Mesenchymal stem cell (in vitro differentiated cells and primary cell): ENCODE data around the gene PPME1.

ENCODE experiments used
- DNase-seq: peaks from one replicate; pipeline ENCODE4 v3.0.0-alpha.2; 2013
- H2AFZ ChIP-seq: one replicate; pipeline ENCODE4 v1.6.1; 2013; ENCODE audit warnings: low read depth, mild to moderate bottlenecking, control low read depth, inconsistent platforms, low read length, moderate library complexity
- H2AK5ac ChIP-seq: 2 replicates; pipeline ENCODE4 v1.6.1; 2013; ENCODE audit warnings: low read length, moderate library complexity, mild to moderate bottlenecking, inconsistent platforms; ENCODE audit not compliant: severe bottlenecking
- H2BK120ac ChIP-seq: one replicate; pipeline ENCODE4 v1.6.1; 2013; ENCODE audit warnings: low read depth, mild to moderate bottlenecking, inconsistent platforms, low read length, moderate library complexity
- H2BK12ac ChIP-seq, 2 experiments: one replicate each; pipeline ENCODE4 v1.6.1; 2013; ENCODE audit warnings: inconsistent platforms in 2 of 2, low read length in 2 of 2, mild to moderate bottlenecking in 2 of 2, moderate library complexity in 2 of 2, control low read depth in 1 of 2
- H2BK15ac ChIP-seq: one replicate; pipeline ENCODE4 v1.6.1; 2013; ENCODE audit warnings: mild to moderate bottlenecking, low read depth, inconsistent platforms; ENCODE audit not compliant: poor library complexity, severe bottlenecking
- H2BK5ac ChIP-seq: 2 replicates; pipeline ENCODE4 v1.6.1; 2013; ENCODE audit warnings: low read depth, mild to moderate bottlenecking, low read length, control low read depth, inconsistent platforms; ENCODE audit not compliant: poor library complexity, severe bottlenecking
- H3K14ac ChIP-seq, 2 experiments: one replicate each; pipeline ENCODE4 v1.6.1; 2013; ENCODE audit warnings: inconsistent platforms in 2 of 2, low read length in 2 of 2, control low read depth in 1 of 2, mild to moderate bottlenecking in 1 of 2, moderate library complexity in 1 of 2
- H3K18ac ChIP-seq, 2 experiments: one replicate each; pipeline ENCODE4 v1.6.1; 2013; ENCODE audit warnings: inconsistent platforms in 2 of 2, low read length in 2 of 2, control low read depth in 1 of 2, low read depth in 1 of 2, mild to moderate bottlenecking in 1 of 2
- H3K23ac ChIP-seq, 2 experiments: one replicate each; pipeline ENCODE4 v1.6.1; 2013; ENCODE audit warnings: inconsistent platforms in 2 of 2, low read length in 2 of 2, mild to moderate bottlenecking in 2 of 2, moderate library complexity in 2 of 2, control low read depth in 1 of 2
- H3K27ac ChIP-seq: 2 replicates; pipeline ENCODE4 v1.5.1; 2013; ENCODE audit warnings: mild to moderate bottlenecking, moderate library complexity, low read length, control low read depth, inconsistent platforms; ENCODE audit not compliant: poor library complexity, severe bottlenecking
- H3K27me3 ChIP-seq, 2 experiments: 2 replicates each; pipeline versions ENCODE4 v1.6.1 to v1.7.0; 2013; ENCODE audit warnings: low read length in 2 of 2, mild to moderate bottlenecking in 2 of 2, moderate library complexity in 2 of 2, control low read depth in 1 of 2, inconsistent platforms in 1 of 2; ENCODE audit not compliant: control insufficient read depth in 1 of 2, insufficient read depth in 1 of 2
- H3K36me3 ChIP-seq, 2 experiments: 2 replicates each; pipeline versions ENCODE4 v1.6.1 to v1.7.0; 2013; ENCODE audit warnings: low read length in 2 of 2, control low read depth in 1 of 2, inconsistent platforms in 1 of 2, low read depth in 1 of 2, mild to moderate bottlenecking in 1 of 2; ENCODE audit not compliant: insufficient read depth in 2 of 2, control insufficient read depth in 1 of 2
- H3K4ac ChIP-seq, 2 experiments: one replicate each; pipeline ENCODE4 v1.6.1; 2013; ENCODE audit warnings: inconsistent platforms in 2 of 2, low read length in 2 of 2, mild to moderate bottlenecking in 2 of 2, moderate library complexity in 2 of 2, control low read depth in 1 of 2, low read depth in 1 of 2
- H3K4me1 ChIP-seq: 2 replicates; pipeline ENCODE4 v1.6.1; 2013; ENCODE audit warnings: low read depth, low read length, control low read depth; ENCODE audit not compliant: control insufficient read depth, insufficient read depth
- H3K4me2 ChIP-seq: 2 replicates; pipeline ENCODE4 v1.6.1; 2013; ENCODE audit warnings: low read length, mild to moderate bottlenecking, inconsistent platforms; ENCODE audit not compliant: poor library complexity, severe bottlenecking
- H3K4me3 ChIP-seq, 2 experiments: 2 replicates each; pipeline versions ENCODE4 v1.5.1 to v1.7.0; 2013; ENCODE audit warnings: low read length in 2 of 2, mild to moderate bottlenecking in 2 of 2, control low read depth in 1 of 2, low read depth in 1 of 2; ENCODE audit not compliant: insufficient read depth in 1 of 2
- H3K79me1 ChIP-seq: replicated peaks from 2 replicates; pipeline ENCODE4 v1.6.1; 2013; ENCODE audit warnings: mild to moderate bottlenecking, control low read depth, low read length, inconsistent platforms; ENCODE audit not compliant: poor library complexity, severe bottlenecking
- H3K9ac ChIP-seq: 2 replicates; pipeline ENCODE4 v1.7.0; 2013; ENCODE audit warnings: mild to moderate bottlenecking, low read length, moderate library complexity
- H3K9me3 ChIP-seq: 2 replicates; pipeline ENCODE4 v1.7.0; 2013; ENCODE audit warnings: mild to moderate bottlenecking, low read length; ENCODE audit not compliant: control insufficient read depth
- H4K8ac ChIP-seq: one replicate; pipeline ENCODE4 v1.6.1; 2013; ENCODE audit warnings: inconsistent platforms, mild to moderate bottlenecking, low read length, moderate library complexity
- H4K91ac ChIP-seq: one replicate; pipeline ENCODE4 v1.6.1; 2013; ENCODE audit warnings: mild to moderate bottlenecking, low read length, inconsistent platforms
- WGBS: methylation state at CpG from one replicate; pipeline ENCODE4 v1.1.7; 2013; ENCODE audit warnings: mixed read lengths; 5-methylcytosine and 5-hydroxymethylcytosine counted together

The PPME1 gene

GRCh38 chr11:74232311-74232950 lies 61.3 kb downstream of the PPME1 start:
- Histone ChIP-seq H3K4ac (no peak overlapping the region), H2AFZ (no peak overlapping the region), H3K4me2 (no peak overlapping the region), H3K14ac (no peak overlapping the region), H2BK12ac (no peak overlapping the region), H2AK5ac (no peak overlapping the region), H3K9ac (no peak overlapping the region), H4K8ac (no peak overlapping the region), H3K23ac (no peak overlapping the region), H3K36me3 (peaks cover 17 to 69% of the 10 kb centered on the region in 2 experiments), H2BK120ac (no peak overlapping the region), H3K9me3 (no peaks in the 10 kb centered on the region), H3K18ac (no peak overlapping the region), H4K91ac (no peak overlapping the region), H2BK15ac (no peak overlapping the region), H3K27ac (no peak overlapping the region), H3K4me1 (no peaks in the 10 kb centered on the region), H3K79me1 (peaks cover 12% of the 10 kb centered on the region), H3K4me3 (no peak overlapping the region), H3K27me3 (no peaks in the 10 kb centered on the region), H2BK5ac (no peak overlapping the region)
- no peak for DNase-seq
- WGBS = 98% methylated on average over 6 of the region's 6 CpGs

- H3K9me3 ChIP-seq = no peaks in the 10 kb centered on the region
- H2AFZ ChIP-seq = no peak overlapping the region
- no peak overlapping the region for H3K4me3 ChIP-seq
- H3K36me3 ChIP-seq = peaks cover 17 to 82% of the 10 kb centered on the region in 2 experiments
- no peak overlapping the region for H3K23ac ChIP-seq
- H2BK5ac ChIP-seq = no peak overlapping the region
- WGBS = 89% methylated on average over 3 of the region's 3 CpGs
- H3K9ac ChIP-seq = no peak overlapping the region
- no peak overlapping the region for H2BK15ac ChIP-seq
- H4K8ac ChIP-seq = no peak overlapping the region
- no peak overlapping the region for H2BK120ac ChIP-seq
- no peak overlapping the region for H2BK12ac ChIP-seq
- H3K4me1 ChIP-seq = no peaks in the 10 kb centered on the region
- no peaks in the 10 kb centered on the region for H3K27me3 ChIP-seq
- DNase-seq = no peak
- no peak overlapping the region for H2AK5ac ChIP-seq
- H3K4ac ChIP-seq = no peak overlapping the region
- no peak overlapping the region for H4K91ac ChIP-seq
- H3K18ac ChIP-seq = no peak overlapping the region
- H3K79me1 ChIP-seq = peaks cover 12% of the 10 kb centered on the region
- H3K27ac ChIP-seq = peak overlapping the region; percentile 14
- no peak overlapping the region for H3K14ac ChIP-seq
- H3K4me2 ChIP-seq = no peak overlapping the region
Observed at GRCh38 chr11:74233683-74234082, 62.6 kb downstream of the PPME1 start.

- no peak overlapping the region for H3K9ac ChIP-seq
- H3K18ac ChIP-seq = no peak overlapping the region
- peak overlapping the region in 1 of 2 experiments; percentile 51 for H3K4ac ChIP-seq
- H2BK15ac ChIP-seq = no peak overlapping the region
- no peak overlapping the region for H4K91ac ChIP-seq
- H4K8ac ChIP-seq = no peak overlapping the region
- no peak overlapping the region for H3K23ac ChIP-seq
- DNase-seq = no peak
- H3K9me3 ChIP-seq = no peaks in the 10 kb centered on the region
- peaks cover 18 to 89% of the 10 kb centered on the region in 2 experiments for H3K36me3 ChIP-seq
- over 99% methylated on average over 4 of the region's 4 CpGs for WGBS
- peaks cover 13% of the 10 kb centered on the region for H3K79me1 ChIP-seq
- no peak overlapping the region for H3K4me2 ChIP-seq
- no peak overlapping the region for H2AFZ ChIP-seq
- H2BK5ac ChIP-seq = no peak overlapping the region
- no peaks in the 10 kb centered on the region for H3K27me3 ChIP-seq
- no peak overlapping the region for H2BK12ac ChIP-seq
- no peaks in the 10 kb centered on the region for H3K4me1 ChIP-seq
- H2AK5ac ChIP-seq = no peak overlapping the region
- H2BK120ac ChIP-seq = no peak overlapping the region
- H3K4me3 ChIP-seq = no peak overlapping the region
- H3K14ac ChIP-seq = no peak overlapping the region
- no peak overlapping the region for H3K27ac ChIP-seq
Observed at GRCh38 chr11:74235121-74235520, 64.0 kb downstream of the PPME1 start.

- Histone ChIP-seq H3K4me3 (no peak overlapping the region), H3K14ac (no peak overlapping the region), H3K23ac (no peak overlapping the region), H2BK5ac (no peak overlapping the region), H3K18ac (no peak overlapping the region), H4K91ac (no peak overlapping the region), H2AFZ (no peak overlapping the region), H2BK12ac (no peak overlapping the region), H3K9ac (no peak overlapping the region), H2AK5ac (no peak overlapping the region), H3K79me1 (peaks cover 10% of the 10 kb centered on the region), H3K9me3 (no peaks in the 10 kb centered on the region), H3K36me3 (peaks cover 9 to 87% of the 10 kb centered on the region in 2 experiments), H3K4me2 (no peak overlapping the region), H4K8ac (no peak overlapping the region), H3K4ac (no peak overlapping the region), H3K27ac (no peak overlapping the region), H3K27me3 (no peaks in the 10 kb centered on the region), H3K4me1 (no peaks in the 10 kb centered on the region), H2BK120ac (no peak overlapping the region), H2BK15ac (no peak overlapping the region)
- 91% methylated on average over 1 of the region's 2 CpGs for WGBS
- DNase-seq = no peak
Observed at GRCh38 chr11:74237541-74237940, 66.5 kb downstream of the PPME1 start.
